Activated T-cell treated with anti-CD3 and anti-CD28 coated beads, Interleukin-2, amount 50 U/mL, for 72 hours (primary cell): Measurements from ENCODE around the gene CFAP107. TPM values are rescaled to one million over a fixed set of nuclear protein-coding genes. Genes with fewer than 3 reads are reported as not detected.
"Not testable (repeated sequence)": the region's sequence is repeated elsewhere in the genome, so short reads cannot be mapped to it uniquely, and the experiment has no call there.

Experiments
- ATAC-seq, 2 donors: fragments of 150-1000 bp; cut with Tn5 transposase; replicated peaks in 1 of 2; 2 replicates each; pipeline ENCODE4 v1.10.0; 2021; ENCODE audit warnings: moderate library complexity in 2 of 2, mild to moderate bottlenecking in 1 of 2
- DNase-seq, 2 donors: peaks; one replicate each; pipeline ENCODE4 v3.0.0; 2021 to 2022; ENCODE audit warnings: mixed read lengths in 1 of 2
- H3K27ac Mint-ChIP-seq: one replicate; pipeline ENCODE4 v1.8.0; 2022; ENCODE audit warnings: mild to moderate bottlenecking, moderate library complexity, mixed read lengths
- H3K27me3 Mint-ChIP-seq: one replicate; pipeline ENCODE4 v1.8.0; 2022; ENCODE audit warnings: low read depth, mixed read lengths
- H3K36me3 Mint-ChIP-seq, 2 donors: one replicate each; pipeline ENCODE4 v1.8.0; 2022; ENCODE audit warnings: mixed read lengths in 2 of 2, mild to moderate bottlenecking in 1 of 2; ENCODE audit not compliant: insufficient read depth in 2 of 2
- H3K4me1 Mint-ChIP-seq: one replicate; pipeline ENCODE4 v1.8.0; 2022; ENCODE audit warnings: low read depth, mixed read lengths
- H3K4me3 Mint-ChIP-seq, 2 donors: one replicate each; pipeline ENCODE4 v1.8.0; 2022; ENCODE audit warnings: mild to moderate bottlenecking in 2 of 2, mixed read lengths in 2 of 2, moderate library complexity in 2 of 2
- H3K9me3 Mint-ChIP-seq, 2 donors: one replicate each; pipeline ENCODE4 v1.8.0; 2022; ENCODE audit warnings: mixed read lengths in 2 of 2
- total RNA-seq, 2 donors: library from RNA; stranded (reverse); gene quantifications; one replicate each; pipeline ENCODE4 v1.2.3, GENCODE V29; 2022

The CFAP107 gene
- total RNA-seq, 2 donors from 2014 or later: not detected

- no peak for DNase-seq
- no peak within 1 kb of the TSS for H3K4me3 Mint-ChIP-seq
- H3K27ac Mint-ChIP-seq: no peak within 1 kb of the TSS
- H3K27me3 Mint-ChIP-seq: peaks cover 39% of the 10 kb centered on the region
- ATAC-seq: no peak
- H3K9me3 Mint-ChIP-seq: no peaks in the 10 kb centered on the region
- H3K36me3 Mint-ChIP-seq: no peaks in the 10 kb centered on the region
- no peaks in the 10 kb centered on the region for H3K4me1 Mint-ChIP-seq
Measured at GRCh38 chr1:12715896-12716437, 30.0 kb upstream of the CFAP107 start, which contains the start of gene AADACL3. AADACL3 (plus strand) TSS chr1:12716110; CDS start chr1:12716177, 67 bp downstream.

GRCh38 chr1:12717301-12717838 lies 28.6 kb upstream of the CFAP107 start:
- Mint-ChIP-seq H3K9me3 (no peaks in the 10 kb centered on the region), H3K27me3 (peaks cover 26% of the 10 kb centered on the region), H3K36me3 (no peaks in the 10 kb centered on the region), H3K27ac (no peak overlapping the region), H3K4me3 (no peak overlapping the region), H3K4me1 (no peaks in the 10 kb centered on the region)
- DNase-seq: no peak
- ATAC-seq: no peak

- DNase-seq: no peak
- Mint-ChIP-seq H3K27ac (no peak overlapping the region), H3K9me3 (no peaks in the 10 kb centered on the region), H3K4me1 (no peaks in the 10 kb centered on the region), H3K36me3 (no peaks in the 10 kb centered on the region), H3K4me3 (no peak overlapping the region), H3K27me3 (peaks cover 52% of the 10 kb centered on the region)
- ATAC-seq: no peak
Measured at GRCh38 chr1:12722626-12723025, 23.4 kb upstream of the CFAP107 start.

- Mint-ChIP-seq H3K4me1 (no peaks in the 10 kb centered on the region), H3K9me3 (peaks cover 9 to 10% of the 10 kb centered on the region in 2 donors), H3K4me3 (no peak overlapping the region), H3K27ac (no peak overlapping the region), H3K27me3 (peaks cover 78% of the 10 kb centered on the region), H3K36me3 (peaks cover 2 to 8% of the 10 kb centered on the region in 2 donors)
- ATAC-seq: no peak
- DNase-seq: no peak
Measured at GRCh38 chr1:12728391-12728790, 17.6 kb upstream of the CFAP107 start.

GRCh38 chr1:12730156-12730555 lies 15.8 kb upstream of the CFAP107 start:
- no peak overlapping the region for H3K27ac Mint-ChIP-seq
- H3K4me3 Mint-ChIP-seq: no peak overlapping the region
- H3K27me3 Mint-ChIP-seq: peaks cover 80% of the 10 kb centered on the region
- H3K9me3 Mint-ChIP-seq: peaks cover 10 to 11% of the 10 kb centered on the region in 2 donors
- ATAC-seq: no peak
- no peak for DNase-seq
- H3K4me1 Mint-ChIP-seq: no peaks in the 10 kb centered on the region
- H3K36me3 Mint-ChIP-seq: peaks cover 2 to 13% of the 10 kb centered on the region in 2 donors

- H3K4me1 Mint-ChIP-seq: not testable (repeated sequence)
- peaks cover 76% of the 10 kb centered on the region for H3K27me3 Mint-ChIP-seq
Measured at GRCh38 chr1:12731084-12731483, 14.9 kb upstream of the CFAP107 start.

GRCh38 chr1:12734651-12735050 lies 11.3 kb upstream of the CFAP107 start:
- Mint-ChIP-seq H3K27ac (no peak overlapping the region), H3K27me3 (peaks cover 80% of the 10 kb centered on the region), H3K4me3 (no peak overlapping the region), H3K36me3 (peaks cover 10 to 16% of the 10 kb centered on the region in 2 donors), H3K9me3 (peaks cover 14 to 15% of the 10 kb centered on the region in 2 donors), H3K4me1 (no peaks in the 10 kb centered on the region)
- DNase-seq (no peak), ATAC-seq (no peak)

More at GRCh38 chr1:12731084-12731483, 14.9 kb upstream of the CFAP107 start:
- H3K4me3 Mint-ChIP-seq, ATAC-seq, H3K27ac Mint-ChIP-seq, DNase-seq: not testable (repeated sequence)
- peaks cover 6 to 16% of the 10 kb centered on the region in 2 donors for H3K36me3 Mint-ChIP-seq
- H3K9me3 Mint-ChIP-seq: peaks cover 11 to 14% of the 10 kb centered on the region in 2 donors

- Mint-ChIP-seq H3K36me3 (peaks cover 3 to 7% of the 10 kb centered on the region in 2 donors), H3K4me1 (no peaks in the 10 kb centered on the region), H3K27ac (no peak overlapping the region), H3K4me3 (no peak overlapping the region), H3K27me3 (peaks cover 50% of the 10 kb centered on the region), H3K9me3 (peaks cover 5 to 8% of the 10 kb centered on the region in 2 donors)
- ATAC-seq (no peak), DNase-seq (no peak)
Measured at GRCh38 chr1:12738934-12739333, 7.1 kb upstream of the CFAP107 start.

- ATAC-seq (no peak), DNase-seq (no peak)
- peaks cover 5 to 8% of the 10 kb centered on the region in 2 donors for H3K9me3 Mint-ChIP-seq
- no peaks in the 10 kb centered on the region for H3K4me1 Mint-ChIP-seq
- H3K27ac Mint-ChIP-seq: no peak overlapping the region
- peaks cover 47% of the 10 kb centered on the region for H3K27me3 Mint-ChIP-seq
- H3K4me3 Mint-ChIP-seq: no peak overlapping the region
- peaks cover 3 to 7% of the 10 kb centered on the region in 2 donors for H3K36me3 Mint-ChIP-seq
Measured at GRCh38 chr1:12739613-12740012, 6.4 kb upstream of the CFAP107 start.

- Mint-ChIP-seq H3K36me3 (peaks cover 2 to 5% of the 10 kb centered on the region in 2 donors), H3K4me1 (peaks cover 18% of the 10 kb centered on the region), H3K27me3 (peaks cover 45% of the 10 kb centered on the region), H3K4me3 (no peak overlapping the region), H3K27ac (no peak overlapping the region), H3K9me3 (peaks cover 1 to 4% of the 10 kb centered on the region in 2 donors)
- DNase-seq (no peak), ATAC-seq (no peak)
Measured at GRCh38 chr1:12741946-12742345, 4.1 kb upstream of the CFAP107 start.

- peaks cover 46% of the 10 kb centered on the region for H3K27me3 Mint-ChIP-seq
Measured at GRCh38 chr1:12745126-12745991, 641 bp upstream of the CFAP107 start.

GRCh38 chr1:12748778-12749355 lies 2.9 kb downstream of the CFAP107 start:
- Mint-ChIP-seq H3K4me1 (peaks cover 18% of the 10 kb centered on the region), H3K27me3 (peaks cover 63% of the 10 kb centered on the region), H3K36me3 (peaks cover 16 to 28% of the 10 kb centered on the region in 2 donors), H3K9me3 (peaks cover 17 to 21% of the 10 kb centered on the region in 2 donors), H3K27ac (no peak overlapping the region), H3K4me3 (no peak overlapping the region)
- no peak for DNase-seq
- no peak for ATAC-seq

More at GRCh38 chr1:12745126-12745991, 641 bp upstream of the CFAP107 start:
- Mint-ChIP-seq H3K27ac (peak overlapping the region; percentile 61), H3K36me3 (peaks cover 14 to 25% of the 10 kb centered on the region in 2 donors), H3K4me1 (peaks cover 18% of the 10 kb centered on the region), H3K9me3 (peaks cover 15 to 19% of the 10 kb centered on the region in 2 donors), H3K4me3 (peak overlapping the region; percentile 52)
- ATAC-seq: peak; percentile 64 to 66
- DNase-seq: peak in 1 of 2 donors; percentile 3

GRCh38 chr1:12754738-12755137 lies 8.7 kb downstream of the CFAP107 start:
- Mint-ChIP-seq H3K4me1 (no peaks in the 10 kb centered on the region), H3K36me3 (peaks cover 3 to 5% of the 10 kb centered on the region in 2 donors), H3K27me3 (peaks cover 55% of the 10 kb centered on the region), H3K9me3 (peaks cover 4 to 6% of the 10 kb centered on the region in 2 donors), H3K27ac (no peak overlapping the region), H3K4me3 (no peak overlapping the region)
- no peak for DNase-seq
- no peak for ATAC-seq
